C4-2B (cell line): ENCODE measurements around the gene BNC2.

Source experiments
- ZFX ChIP-seq: fragments of 450-650 bp; IDR thresholded peaks from 2 replicates; pipeline ENCODE4 v1.6.1; 2017
- TF ChIP-seq, protein P1 (sequence below): fragments of 450-650 bp; conservative IDR thresholded peaks from 2 replicates; pipeline ENCODE4 v1.5.1; 2017; ENCODE audit warnings: mild to moderate bottlenecking

DNA sequence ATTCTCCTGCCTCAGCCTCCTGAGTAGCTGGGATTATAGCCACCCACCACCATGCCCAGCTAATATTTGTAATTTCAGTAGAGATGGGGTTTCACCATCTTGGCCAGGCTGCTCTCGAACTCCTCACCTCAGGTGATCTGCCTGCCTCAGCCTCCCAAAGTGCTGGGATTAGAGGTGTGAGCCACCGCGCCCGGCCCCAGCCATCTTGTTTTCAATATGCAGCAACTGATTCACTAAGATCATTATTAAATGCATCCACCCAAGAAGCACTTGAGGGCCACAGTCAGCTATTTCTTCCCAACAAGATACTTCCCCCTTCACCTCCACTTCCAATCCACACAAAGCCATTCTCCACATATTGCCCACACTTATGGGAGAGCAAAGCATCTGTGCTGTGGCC is 115.8 kb downstream of the BNC2 start:
- TF ChIP-seq, protein P1, sequence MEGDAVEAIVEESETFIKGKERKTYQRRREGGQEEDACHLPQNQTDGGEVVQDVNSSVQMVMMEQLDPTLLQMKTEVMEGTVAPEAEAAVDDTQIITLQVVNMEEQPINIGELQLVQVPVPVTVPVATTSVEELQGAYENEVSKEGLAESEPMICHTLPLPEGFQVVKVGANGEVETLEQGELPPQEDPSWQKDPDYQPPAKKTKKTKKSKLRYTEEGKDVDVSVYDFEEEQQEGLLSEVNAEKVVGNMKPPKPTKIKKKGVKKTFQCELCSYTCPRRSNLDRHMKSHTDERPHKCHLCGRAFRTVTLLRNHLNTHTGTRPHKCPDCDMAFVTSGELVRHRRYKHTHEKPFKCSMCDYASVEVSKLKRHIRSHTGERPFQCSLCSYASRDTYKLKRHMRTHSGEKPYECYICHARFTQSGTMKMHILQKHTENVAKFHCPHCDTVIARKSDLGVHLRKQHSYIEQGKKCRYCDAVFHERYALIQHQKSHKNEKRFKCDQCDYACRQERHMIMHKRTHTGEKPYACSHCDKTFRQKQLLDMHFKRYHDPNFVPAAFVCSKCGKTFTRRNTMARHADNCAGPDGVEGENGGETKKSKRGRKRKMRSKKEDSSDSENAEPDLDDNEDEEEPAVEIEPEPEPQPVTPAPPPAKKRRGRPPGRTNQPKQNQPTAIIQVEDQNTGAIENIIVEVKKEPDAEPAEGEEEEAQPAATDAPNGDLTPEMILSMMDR: no peak
- TF ChIP-seq ZFX: no peak
